ENCODE data around the gene SMAD3. TPM values are rescaled to one million over a fixed set of nuclear protein-coding genes. Genes with fewer than 3 reads are reported as not detected.

Gene SMAD3
- total and polyA plus RNA-seq, 7 donors, result 2.9 to 47.6 (median 29.3) TPM

DNA sequence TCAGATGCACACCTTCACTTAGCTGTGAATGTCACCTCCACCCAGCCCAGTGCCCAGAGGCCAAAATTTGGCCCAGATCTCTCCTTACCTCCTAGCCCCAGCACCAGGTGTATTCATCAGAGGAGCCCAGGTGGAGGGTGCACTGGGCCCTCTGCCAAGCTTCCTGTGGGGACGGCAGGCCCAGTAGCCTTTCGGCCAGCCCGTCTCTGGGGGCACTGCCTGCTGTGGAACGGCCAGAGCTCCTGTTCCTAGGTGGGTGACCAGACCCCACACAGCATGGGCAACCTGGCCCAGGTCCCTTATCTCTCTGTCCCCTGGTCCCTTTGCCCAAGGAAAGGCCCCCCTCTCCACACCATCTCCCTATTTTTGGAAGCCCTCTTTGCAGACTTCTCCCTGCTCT lies 121.3 kb downstream of the SMAD3 start:
- WGBS, 3 donors, result 22 to 36% (median 25%) methylated on average over 4 of the region's 4 CpGs
- intact Hi-C loops (cut with DNase I), result loop anchor here (5.0 kb wide), 2 partner anchors 59 to 119 kb away; partner anchors contain the start of gene SMAD3 (in 2 of the 2)
- ATAC-seq, result no peak
- H3K9me3 ChIP-seq, result no peaks in the 10 kb centered on the region
- DNase-seq, result peak in 1 of 2 donors; percentile 72
- H3K4me3 ChIP-seq, result no peak overlapping the region
- H3K27me3 ChIP-seq (ENCODE audit: insufficient read depth in 3 of 3, low read length in 2 of 3), result no peaks in the 10 kb centered on the region
- H3K27ac ChIP-seq, result peak overlapping the region; percentile 90
- TF ChIP-seq CTCF (IDR thresholded peaks at IDR 0.05), result no peak
- peaks cover 83% of the 10 kb centered on the region for H3K4me1 ChIP-seq
- H3K36me3 ChIP-seq (ENCODE audit: insufficient read depth in 1 of 2, low read depth in 1 of 2), result peaks cover 0 to 61% of the 10 kb centered on the region in 2 donors

DNA sequence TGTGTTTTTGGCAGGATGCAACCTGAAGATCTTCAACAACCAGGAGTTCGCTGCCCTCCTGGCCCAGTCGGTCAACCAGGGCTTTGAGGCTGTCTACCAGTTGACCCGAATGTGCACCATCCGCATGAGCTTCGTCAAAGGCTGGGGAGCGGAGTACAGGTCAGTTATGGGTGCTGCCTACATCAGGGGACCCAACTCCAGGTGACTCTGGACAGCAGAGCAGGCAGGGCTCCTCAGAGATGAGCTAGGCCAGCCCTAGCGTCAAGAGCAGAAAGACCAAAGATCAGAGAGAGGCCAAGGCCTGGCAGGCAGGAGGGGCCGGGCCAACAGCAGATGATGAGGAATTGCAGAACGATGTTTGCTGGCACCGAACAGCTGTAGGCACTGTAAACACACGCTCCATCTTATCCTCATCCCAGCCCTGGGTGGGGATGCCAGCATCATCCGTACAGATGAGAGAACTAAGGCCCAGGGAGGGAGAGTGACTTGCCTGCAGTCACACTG lies 122.0 kb downstream of the SMAD3 start:
- peak in 1 of 4 donors; percentile 7 for ATAC-seq
- H3K27me3 ChIP-seq (ENCODE audit: insufficient read depth in 3 of 3, low read length in 2 of 3), result no peaks in the 10 kb centered on the region
- H3K27ac ChIP-seq, result peak overlapping the region; percentile 90
- DNase-seq, result peak in 1 of 2 donors; percentile 63
- no peak overlapping the region for H3K4me3 ChIP-seq
- peaks cover 0 to 59% of the 10 kb centered on the region in 2 donors for H3K36me3 ChIP-seq (ENCODE audit: insufficient read depth in 1 of 2, low read depth in 1 of 2)
- 63 to 74% (median 69%) methylated on average over 12 of the region's 12 CpGs for WGBS, 3 donors
- H3K9me3 ChIP-seq, result no peaks in the 10 kb centered on the region
- intact Hi-C loops (cut with DNase I), result loop anchor here (5.0 kb wide), 2 partner anchors 60 to 120 kb away; partner anchors contain the start of gene SMAD3 (in 2 of the 2)
- no peak for TF ChIP-seq CTCF (IDR thresholded peaks at IDR 0.05)
- H3K4me1 ChIP-seq, result peaks cover 90% of the 10 kb centered on the region

DNA sequence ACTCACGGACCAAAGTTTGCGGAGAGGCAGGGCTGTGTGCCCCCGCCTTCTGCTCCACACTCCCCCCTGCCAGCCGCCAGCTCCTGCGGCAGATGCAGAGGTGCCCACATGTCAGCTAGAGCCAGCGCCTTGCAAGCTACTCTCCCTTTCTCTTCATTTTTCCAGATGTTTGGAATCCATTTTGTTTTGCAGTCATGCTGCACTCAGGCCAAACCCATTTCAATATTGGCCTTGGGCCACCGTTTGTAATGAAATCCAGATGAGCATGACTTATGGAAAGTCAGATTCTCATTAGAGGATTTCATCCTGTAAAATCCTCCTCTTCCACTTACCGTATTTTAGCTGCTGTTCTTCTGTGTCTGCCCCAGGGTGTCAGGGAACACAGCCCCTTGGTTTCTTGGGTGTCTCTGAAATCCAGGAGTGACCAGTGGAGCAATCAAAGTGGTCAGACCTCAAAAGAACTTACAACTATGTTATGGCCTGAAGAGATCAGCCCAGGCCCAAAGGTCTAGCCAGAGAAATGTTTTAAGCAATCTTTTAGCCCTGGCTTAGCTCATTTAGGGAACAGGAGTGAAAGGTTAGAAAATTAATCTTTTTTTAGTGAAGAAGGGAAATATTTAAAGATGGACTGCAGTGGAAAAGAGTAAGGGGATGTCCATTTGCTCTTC lies 123.3 kb downstream of the SMAD3 start:
- no peak for TF ChIP-seq CTCF (IDR thresholded peaks at IDR 0.05)
- peak in 1 of 2 donors; percentile 64 for DNase-seq
- Histone ChIP-seq H3K4me3 (no peak overlapping the region), H3K9me3 (no peaks in the 10 kb centered on the region), H3K27me3 (ENCODE audit: insufficient read depth in 3 of 3, low read length in 2 of 3) (no peaks in the 10 kb centered on the region), H3K36me3 (ENCODE audit: insufficient read depth in 1 of 2, low read depth in 1 of 2) (peaks cover 0 to 62% of the 10 kb centered on the region in 2 donors), H3K4me1 (peaks cover 97% of the 10 kb centered on the region), H3K27ac (peak overlapping the region; percentile 90)
- 42 to 50% (median 44%) methylated on average over 8 of the region's 8 CpGs for WGBS, 3 donors
- intact Hi-C loops (cut with DNase I), result loop anchor here (1.0 to 5.0 kb wide), 3 partner anchors 61 to 121 kb away; partner anchors contain the start of gene SMAD3 (in 2 of the 2)
- ATAC-seq, result no peak

- no peak overlapping the region for H3K4me3 ChIP-seq
- DNase-seq (peak; percentile 93 to 97), ATAC-seq (peak; percentile 74 to 82 (median 77))
- peaks cover 97% of the 10 kb centered on the region for H3K4me1 ChIP-seq
- intact Hi-C loops (cut with DNase I), result loop anchor here (1.0 to 5.0 kb wide), 3 partner anchors 62 to 122 kb away; partner anchors contain the start of gene SMAD3 (in 2 of the 2)
- no peak for TF ChIP-seq CTCF (IDR thresholded peaks at IDR 0.05)
- H3K27ac ChIP-seq, result peak overlapping the region; percentile 90
- H3K9me3 ChIP-seq, result no peaks in the 10 kb centered on the region
- H3K36me3 ChIP-seq (ENCODE audit: insufficient read depth in 1 of 2, low read depth in 1 of 2), result peaks cover 0 to 59% of the 10 kb centered on the region in 2 donors
- H3K27me3 ChIP-seq (ENCODE audit: insufficient read depth in 3 of 3, low read length in 2 of 3), result no peaks in the 10 kb centered on the region
- 21 to 33% (median 27%) methylated on average over 26 of the region's 26 CpGs for WGBS, 3 donors
Observed at GRCh38 chr15:67189326-67190051, 124.1 kb downstream of the SMAD3 start.
